H1 (cell line): Measurements from ENCODE around the gene RCOR2. TPM values are rescaled to one million over a fixed set of nuclear protein-coding genes. Genes with fewer than 3 reads are reported as not detected.
A peak's percentile ranks its signal among the peaks of the same experiment; 100 is the strongest.

Source experiments
- CTCF ChIA-PET: fragments of 300-600 bp; sonication (Branson Sonifier 250); formaldehyde crosslinking; loops from one replicate; lab custom pipeline; 2021; ENCODE audit not compliant: partially characterized antibody; lab: Charles Lee
- POLR2A ChIA-PET: fragments of 300-600 bp; sonication (Branson Sonifier 250); formaldehyde crosslinking; loops from one replicate; lab custom pipeline; 2021; ENCODE audit warnings: inconsistent platforms; ENCODE audit not compliant: partially characterized antibody; lab: Charles Lee
- DNase-seq, 2 experiments: peaks; one replicate each; pipeline versions ENCODE4 v3.0.0 to v3.0.0-alpha.2; 2010 to 2022; ENCODE audit warnings: low spot score in 2 of 2, low read depth in 1 of 2, mixed read lengths in 1 of 2
- FAIRE-seq: peaks from 2 replicates; lab custom pipeline; 2011; peaks lifted over from hg19 to GRCh38; lab: Jason Lieb, UNC
- H2AFZ ChIP-seq: 2 replicates; pipeline ENCODE4 v1.8.1; 2012; ENCODE audit warnings: low read length, inconsistent platforms
- H2AK5ac ChIP-seq: 2 replicates; pipeline ENCODE4 v1.6.1; 2013; ENCODE audit warnings: low read depth, low read length
- H2BK120ac ChIP-seq: replicated peaks from 2 replicates; pipeline ENCODE3; 2013; ENCODE audit warnings: low read depth, low read length, inconsistent platforms
- H2BK12ac ChIP-seq: 2 replicates; pipeline ENCODE4 v1.6.1; 2013; ENCODE audit warnings: low read depth, low read length
- H2BK15ac ChIP-seq: 2 replicates; pipeline ENCODE4 v1.6.1; 2013; ENCODE audit warnings: low read length
- H2BK20ac ChIP-seq: 2 replicates; pipeline ENCODE4 v1.6.1; 2013; ENCODE audit warnings: low read length
- H2BK5ac ChIP-seq: 2 replicates; pipeline ENCODE4 v1.6.1; 2013; ENCODE audit warnings: low read depth, low read length
- H3K14ac ChIP-seq: 2 replicates; pipeline ENCODE4 v1.6.1; 2013; ENCODE audit warnings: inconsistent platforms; ENCODE audit not compliant: insufficient read length
- H3K18ac ChIP-seq: 2 replicates; pipeline ENCODE4 v1.6.1; 2013; ENCODE audit warnings: low read length; ENCODE audit errors: extremely low read depth
- H3K23ac ChIP-seq: 2 replicates; pipeline ENCODE4 v1.6.1; 2013; ENCODE audit warnings: inconsistent platforms; ENCODE audit not compliant: insufficient read length
- H3K23me2 ChIP-seq: 2 replicates; pipeline ENCODE4 v1.6.1; 2013; ENCODE audit warnings: low read depth, low read length
- H3K27ac ChIP-seq: 2 replicates; pipeline ENCODE4 v1.6.1; 2011; ENCODE audit warnings: low read depth, low read length, inconsistent platforms
- H3K27me3 ChIP-seq, 4 experiments: replicated peaks in 1 of 4; 1 replicate in 1 of 4; 2 replicates in 3 of 4; pipeline versions ENCODE4 v1.6.1 to v1.8.1; 2011 to 2013; ENCODE audit warnings: low read length in 3 of 4, mild to moderate bottlenecking in 3 of 4, inconsistent platforms in 2 of 4, mixed read lengths in 2 of 4, moderate library complexity in 1 of 4; ENCODE audit not compliant: control insufficient read depth in 3 of 4, insufficient read depth in 3 of 4; ENCODE audit errors: extremely low read depth in 1 of 4
- H3K36me3 ChIP-seq, 4 experiments: 2 replicates each; pipeline versions ENCODE4 v1.6.1 to v1.8.1; 2011 to 2013; ENCODE audit warnings: mild to moderate bottlenecking in 4 of 4, low read length in 3 of 4, moderate library complexity in 2 of 4, control low read depth in 1 of 4, inconsistent platforms in 1 of 4; ENCODE audit not compliant: insufficient read depth in 4 of 4, control insufficient read depth in 2 of 4
- H3K4ac ChIP-seq: replicated peaks from 2 replicates; pipeline ENCODE3; 2013; ENCODE audit warnings: low read length, low read depth, mixed read lengths, inconsistent platforms; ENCODE audit not compliant: insufficient read length
- H3K4me1 ChIP-seq, 4 experiments: replicated peaks in 1 of 4; 1 replicate in 1 of 4; 2 replicates in 3 of 4; pipeline versions ENCODE4 v1.6.1 to v1.8.1; 2011 to 2013; ENCODE audit warnings: low read length in 3 of 4, inconsistent platforms in 2 of 4, mixed read lengths in 1 of 4; ENCODE audit not compliant: insufficient read depth in 4 of 4, control insufficient read depth in 3 of 4
- H3K4me2 ChIP-seq, 2 experiments: 2 replicates each; pipeline versions ENCODE4 v1.6.1 to v1.8.1; 2011 to 2013; ENCODE audit warnings: low read depth in 2 of 2, low read length in 2 of 2, control low read depth in 1 of 2, inconsistent platforms in 1 of 2, mild to moderate bottlenecking in 1 of 2; ENCODE audit not compliant: insufficient read depth in 1 of 2
- H3K4me3 ChIP-seq, 4 experiments: fragments of 200-600, 300-600 bp in 1 of 4; sonication (generic), shearing (Covaris generic), sonication (Bioruptor Twin) in 1 of 4; 2 replicates each; pipeline versions ENCODE4 v1.5.1 to v1.8.1; 2011 to 2016; ENCODE audit warnings: low read length in 4 of 4, low read depth in 3 of 4, control low read depth in 2 of 4, inconsistent platforms in 2 of 4, mild to moderate bottlenecking in 2 of 4, mixed read lengths in 1 of 4, moderate library complexity in 1 of 4; ENCODE audit not compliant: insufficient read depth in 2 of 4; ENCODE audit errors: extremely low read depth in 1 of 4
- H3K56ac ChIP-seq: replicated peaks from 2 replicates; pipeline ENCODE3; 2013; ENCODE audit warnings: low read depth, mild to moderate bottlenecking, mixed read lengths, low read length, inconsistent platforms; ENCODE audit not compliant: insufficient read length
- H3K79me1 ChIP-seq: 2 replicates; pipeline ENCODE4 v1.6.1; 2013; ENCODE audit warnings: low read depth, low read length, control low read depth
- H3K79me2 ChIP-seq, 2 experiments: 2 replicates each; pipeline versions ENCODE4 v1.6.1 to v1.8.1; 2012 to 2013; ENCODE audit warnings: low read length in 2 of 2, mild to moderate bottlenecking in 2 of 2, inconsistent platforms in 1 of 2; ENCODE audit not compliant: insufficient read depth in 2 of 2, control insufficient read depth in 1 of 2
- H3K9ac ChIP-seq, 4 experiments: replicated peaks in 1 of 4; 1 replicate in 1 of 4; 2 replicates in 3 of 4; pipeline versions ENCODE4 v1.6.1 to v1.8.1; 2011 to 2013; ENCODE audit warnings: low read depth in 3 of 4, low read length in 3 of 4, control low read depth in 2 of 4, mild to moderate bottlenecking in 2 of 4, moderate library complexity in 2 of 4, inconsistent platforms in 1 of 4; ENCODE audit errors: extremely low read depth in 1 of 4
- H3K9me3 ChIP-seq, 2 experiments: 2 replicates each; pipeline versions ENCODE4 v1.6.1 to v1.8.1; 2012 to 2013; ENCODE audit warnings: mild to moderate bottlenecking in 2 of 2, moderate library complexity in 2 of 2, control low read depth in 1 of 2, inconsistent platforms in 1 of 2, low read depth in 1 of 2, low read length in 1 of 2, mixed read lengths in 1 of 2; ENCODE audit not compliant: insufficient read depth in 2 of 2
- H4K20me1 ChIP-seq, 2 experiments: replicated peaks in 1 of 2; 2 replicates each; pipeline versions ENCODE3 to v1.8.1; 2011 to 2013; ENCODE audit warnings: inconsistent platforms in 2 of 2, low read length in 2 of 2, mild to moderate bottlenecking in 1 of 2; ENCODE audit not compliant: insufficient read depth in 2 of 2, control insufficient read depth in 1 of 2
- H4K5ac ChIP-seq: 2 replicates; pipeline ENCODE4 v1.6.1; 2013; ENCODE audit warnings: low read length, low read depth, mixed read lengths, inconsistent platforms; ENCODE audit not compliant: insufficient read length
- H4K8ac ChIP-seq: 2 replicates; pipeline ENCODE4 v1.8.0; 2013; ENCODE audit warnings: mild to moderate bottlenecking, moderate library complexity, low read length, inconsistent platforms; ENCODE audit not compliant: insufficient read depth; ENCODE audit errors: extremely low read depth
- H4K91ac ChIP-seq: replicated peaks from 2 replicates; pipeline ENCODE3; 2013; ENCODE audit warnings: low read length, mixed read lengths, inconsistent platforms; ENCODE audit not compliant: insufficient read length
- WGBS, 2 experiments: shearing (Covaris generic) in 1 of 2; methylation state at CpG; one replicate each; pipeline versions ENCODE4 v1.1.6 to v1.1.7; 2013 to 2015; ENCODE audit warnings: low lambda C conversion rate in 2 of 2, mixed read lengths in 2 of 2, inconsistent platforms in 1 of 2, low coverage in 1 of 2, missing lambda C conversion rate in 1 of 2; ENCODE audit not compliant: insufficient replicate concordance in 2 of 2, insufficient coverage in 1 of 2, insufficient read length in 1 of 2; ENCODE audit errors: extremely low coverage in 1 of 2, missing lambda C conversion rate in 1 of 2; 5-methylcytosine and 5-hydroxymethylcytosine counted together
- polyA plus RNA-seq, 7 experiments: library from polyadenylated mRNA; depleted of rRNA in 3 of 7; stranded (reverse) in 5 of 7; unstranded in 2 of 7; fragments of >200 nt in 5 of 7; fragments of 200-250 nt in 2 of 7; gene quantifications; 1 replicate in 5 of 7; 2 replicates in 1 of 7; 4 replicates in 1 of 7; pipeline versions ENCODE4 v1.2.1 to v1.2.3, GENCODE V29; 2011 to 2013; ENCODE audit warnings: missing spikeins in 2 of 7, mixed read lengths in 2 of 7
- total RNA-seq: library from RNA; stranded (reverse); fragmentation: NEBNext Ultra II Directional; extraction: Animal tissue kit (Norgen Biotek cat#: 25700); gene quantifications from 2 replicates; pipeline ENCODE4 v1.2.1, GENCODE V29; 2021

The RCOR2 gene
- total and polyA plus RNA-seq, 2 of the 8 experiments (the other 6 are each of a cell fraction or from before 2014, with no cell fraction given): 54.6 to 78.0 TPM

GRCh38 chr11:63883791-63884190 lies 33.2 kb downstream of the RCOR2 start:
- H3K4me3 ChIP-seq: no peak overlapping the region
- H3K36me3 ChIP-seq: no peaks in the 10 kb centered on the region
- peaks cover 6 to 21% of the 10 kb centered on the region in 2 experiments for H4K20me1 ChIP-seq
- no peaks in the 10 kb centered on the region for H3K27me3 ChIP-seq
- 93% methylated on average over 6 of the region's 6 CpGs; no CpG with 5 or more reads in 1 of the 2 experiments for WGBS, 2 experiments
- peaks cover 0 to 76% of the 10 kb centered on the region in 2 experiments; a peak in 2 of 4 replicates for H3K79me2 ChIP-seq
- no peak overlapping the region for H2BK120ac ChIP-seq
- peaks cover 24% of the 10 kb centered on the region for H3K79me1 ChIP-seq
- H2BK20ac ChIP-seq: no peak overlapping the region
- no peak overlapping the region for H2AK5ac ChIP-seq
- no peak overlapping the region for H3K4ac ChIP-seq
- POLR2A ChIA-PET: interaction anchor here (1.2 to 2.5 kb wide), 9 partner anchors 9 to 65 kb away, joined by 3 to 8 read pairs (median 5); partner anchors contain the start of gene RCOR2
- H2BK15ac ChIP-seq: no peak overlapping the region
- no peak overlapping the region for H3K14ac ChIP-seq
- H3K4me1 ChIP-seq: peaks cover 21 to 34% (median 27%) of the 10 kb centered on the region in 4 experiments
- H4K5ac ChIP-seq: no peak overlapping the region
- CTCF ChIA-PET: interaction anchor here (0.9 to 5.4 kb wide), 14 partner anchors 9 to 54 kb away, joined by 3 to 38 read pairs (median 6); partner anchors contain the start of gene MARK2
- H2AFZ ChIP-seq: no peak overlapping the region
- no peak overlapping the region for H3K4me2 ChIP-seq
- no peak overlapping the region for H3K9ac ChIP-seq
- no peak overlapping the region for H4K8ac ChIP-seq
- no peak overlapping the region for H3K27ac ChIP-seq
- 0 out of 2 replicates have a peak overlapping the region, but pooled peaks have one; percentile 75 for H2BK5ac ChIP-seq
- no peak overlapping the region for H4K91ac ChIP-seq
- H3K23me2 ChIP-seq: 0 out of 2 replicates have a peak, but pooled peaks cover 3% of the 10 kb centered on the region
- H3K9me3 ChIP-seq: no peaks in the 10 kb centered on the region
- no peak for DNase-seq
- no peak overlapping the region for H3K56ac ChIP-seq
- no peak overlapping the region for H3K18ac ChIP-seq
- H3K23ac ChIP-seq: no peak overlapping the region
- no peak overlapping the region for H2BK12ac ChIP-seq
- no peak for FAIRE-seq
